GM19351 (cell line): ENCODE results near the gene RPS27.
"Not testable (repeated sequence)": the region's sequence is repeated elsewhere in the genome, so short reads cannot be mapped to it uniquely, and the experiment has no call there.

Experiments
- ATAC-seq: cut with Tn5 transposase; IDR thresholded peaks from one replicate; pipeline ENCODE4 v1.9.1; 2021; ENCODE audit warnings: mild to moderate bottlenecking, moderate library complexity; ENCODE audit not compliant: unreplicated experiment

Gene RPS27

DNA sequence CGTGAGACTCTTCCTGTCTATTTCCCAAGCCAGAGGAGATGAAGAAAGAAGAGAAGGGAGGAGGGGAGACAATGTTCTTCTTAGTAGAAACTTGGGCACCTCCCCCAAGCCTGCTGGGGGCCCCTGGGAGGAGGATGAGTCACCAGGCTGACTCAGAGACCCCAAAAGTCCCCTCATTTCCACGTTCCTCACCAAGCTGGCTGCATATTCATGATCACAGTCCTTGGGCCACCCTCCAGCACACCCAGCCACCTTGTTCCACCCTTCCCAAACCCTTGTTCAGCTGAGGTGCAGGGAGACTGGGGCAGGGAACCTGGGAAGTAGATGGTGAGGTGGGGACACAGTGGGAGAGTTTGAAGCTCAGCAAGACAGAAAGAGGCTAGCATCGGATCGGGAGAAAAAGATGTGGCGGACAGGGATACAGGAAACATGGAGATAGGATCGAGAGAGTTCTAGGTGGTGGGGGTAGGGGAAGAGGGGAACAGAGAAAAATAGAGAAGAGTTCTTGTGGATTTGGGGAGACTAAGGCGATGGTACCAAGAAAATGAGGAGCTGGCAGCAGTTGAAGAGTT is 5.1 kb upstream of the RPS27 start:
- ATAC-seq, result no peak

DNA sequence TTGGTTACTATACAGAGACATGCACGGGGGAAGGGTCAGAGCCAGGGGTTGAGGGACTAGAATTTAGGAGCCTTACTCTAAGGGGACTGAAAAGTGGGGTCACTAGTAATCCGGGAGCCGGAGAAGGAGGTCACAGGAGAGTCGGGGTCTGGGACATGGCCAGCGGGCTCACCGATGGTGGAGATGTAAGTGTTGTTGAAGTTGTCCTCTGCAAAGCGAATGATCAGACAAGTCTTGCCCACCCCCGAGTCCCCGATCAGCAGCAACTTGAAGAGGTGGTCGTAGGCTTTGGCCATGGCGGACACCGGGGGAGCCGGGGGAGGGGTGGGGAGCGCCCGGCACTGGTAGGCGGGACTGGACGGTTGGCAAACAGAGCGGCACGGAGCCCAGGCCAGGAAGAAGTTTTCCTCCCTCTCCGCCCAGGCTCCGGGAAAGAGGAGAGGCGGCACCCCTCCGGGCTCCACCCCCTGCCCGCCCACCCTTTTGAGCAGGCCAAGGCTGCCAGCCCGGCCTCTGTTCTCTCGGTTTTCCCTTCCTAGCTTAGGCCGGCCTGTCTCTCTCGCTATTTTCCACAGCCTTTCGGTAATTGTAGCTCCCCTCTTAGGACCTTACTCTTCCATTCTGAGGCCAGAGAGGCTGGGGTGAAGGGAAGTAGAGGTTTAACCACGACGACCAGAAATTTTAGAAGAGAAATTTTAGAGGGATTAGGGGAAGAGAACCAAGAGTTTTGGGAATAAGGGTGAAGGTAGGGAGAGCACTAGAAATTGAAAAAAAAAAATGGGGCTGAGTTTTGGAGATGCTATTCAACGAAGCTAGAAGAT is 4.4 kb upstream of the RPS27 start, which contains the start of gene RAB13:
TSS of gene RAB13 (minus strand) at position 399 of the 821 bp plus-strand sequence. CDS start at position 296, 103 bp downstream.
- no peak for ATAC-seq

DNA sequence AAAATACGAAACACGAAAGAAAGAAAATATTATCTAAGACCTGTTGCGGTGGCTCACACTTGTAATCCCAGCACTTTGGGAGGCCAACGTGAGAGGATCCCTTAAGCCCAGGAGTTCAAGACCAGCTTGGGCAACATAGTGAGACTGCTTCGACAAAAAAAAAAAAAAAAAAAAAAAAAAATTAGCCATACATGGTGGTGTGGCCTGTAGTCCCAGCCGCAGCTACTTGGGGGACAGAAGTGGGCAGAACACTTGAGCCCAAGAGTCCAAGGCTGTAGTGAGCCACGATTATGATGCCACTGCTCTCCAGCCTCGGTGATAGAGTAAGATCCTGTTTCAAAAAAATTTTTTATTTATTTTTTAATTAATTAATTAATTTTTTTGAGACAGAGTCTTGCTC is 2.9 kb upstream of the RPS27 start:
- no peak for ATAC-seq

DNA sequence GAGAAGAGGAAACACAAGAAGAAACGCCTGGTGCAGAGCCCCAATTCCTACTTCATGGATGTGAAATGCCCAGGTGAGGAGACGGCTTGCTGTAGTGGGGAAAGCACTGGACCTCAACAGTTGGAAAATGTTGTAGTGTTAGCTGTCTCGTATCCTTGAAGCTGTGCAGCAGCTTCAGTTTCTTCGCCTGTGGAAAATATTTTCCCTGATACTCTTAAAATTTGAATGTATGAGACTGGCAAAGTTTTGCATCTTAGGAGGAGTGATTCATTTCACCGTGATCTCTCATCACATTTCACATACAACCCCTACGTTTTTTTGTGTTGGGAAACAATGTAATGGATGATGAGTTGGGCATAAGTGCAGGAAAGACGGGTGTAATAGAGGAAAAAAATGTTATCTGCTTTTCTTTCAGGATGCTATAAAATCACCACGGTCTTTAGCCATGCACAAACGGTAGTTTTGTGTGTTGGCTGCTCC is 629 bp downstream of the RPS27 start:
- no peak for ATAC-seq

DNA sequence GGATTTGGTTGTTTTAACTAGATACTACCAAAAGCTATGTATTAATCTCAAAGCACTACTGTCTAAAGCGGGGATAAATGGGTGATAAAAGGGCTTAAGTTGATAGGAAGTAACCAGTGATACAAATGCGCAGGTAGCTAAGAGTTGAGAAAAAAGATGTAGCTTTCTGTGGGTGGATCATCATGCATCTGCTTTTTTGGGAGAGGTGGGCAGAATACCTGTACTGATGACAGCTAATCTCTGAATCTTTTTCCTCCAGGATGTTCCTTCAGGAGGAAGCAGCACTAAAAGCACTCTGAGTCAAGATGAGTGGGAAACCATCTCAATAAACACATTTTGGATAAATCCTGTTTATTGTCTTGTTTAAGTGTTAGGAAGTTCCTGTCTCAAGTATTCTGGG is 1.2 kb downstream of the RPS27 start:
- ATAC-seq, result no peak

DNA sequence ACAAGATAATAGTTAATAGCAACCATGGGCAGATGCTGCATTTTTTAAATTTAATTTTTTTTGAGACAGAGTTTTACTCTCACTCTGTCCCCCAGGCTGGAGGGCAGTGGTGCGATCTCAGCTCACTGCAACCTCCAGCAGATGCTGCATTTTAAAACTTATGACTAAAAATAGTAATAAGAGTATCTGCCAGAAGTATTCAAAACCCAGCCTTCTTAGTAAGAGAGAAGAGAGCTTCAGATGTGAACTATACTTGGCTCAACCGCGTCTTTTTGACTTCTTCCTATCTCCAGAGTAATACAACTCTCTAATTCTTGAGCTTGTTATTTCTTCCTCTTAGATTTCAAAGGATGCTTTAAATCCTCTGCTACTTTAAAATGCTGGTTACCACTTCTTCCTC is 4.6 kb downstream of the RPS27 start:
- ATAC-seq, result no peak

DNA sequence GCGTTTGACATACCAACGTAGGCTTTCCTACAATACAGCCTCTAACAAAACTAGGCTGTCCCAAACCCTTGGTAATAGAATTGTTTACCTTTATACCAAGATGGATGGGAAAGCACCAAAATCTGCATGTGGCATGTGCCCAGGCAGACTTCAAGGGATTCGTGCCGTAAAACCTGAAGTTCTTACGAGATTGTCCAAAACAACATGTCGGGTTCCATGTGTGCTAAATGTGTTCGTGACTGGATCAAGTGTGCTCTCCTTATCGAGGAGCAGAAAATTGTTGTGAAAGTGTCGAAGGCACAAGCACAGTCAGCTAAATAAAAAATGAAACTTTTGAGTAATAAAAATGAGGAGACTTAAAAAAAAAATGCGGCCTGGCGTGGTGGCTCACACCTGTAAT is 5.1 kb downstream of the RPS27 start:
- ATAC-seq, result no peak

DNA sequence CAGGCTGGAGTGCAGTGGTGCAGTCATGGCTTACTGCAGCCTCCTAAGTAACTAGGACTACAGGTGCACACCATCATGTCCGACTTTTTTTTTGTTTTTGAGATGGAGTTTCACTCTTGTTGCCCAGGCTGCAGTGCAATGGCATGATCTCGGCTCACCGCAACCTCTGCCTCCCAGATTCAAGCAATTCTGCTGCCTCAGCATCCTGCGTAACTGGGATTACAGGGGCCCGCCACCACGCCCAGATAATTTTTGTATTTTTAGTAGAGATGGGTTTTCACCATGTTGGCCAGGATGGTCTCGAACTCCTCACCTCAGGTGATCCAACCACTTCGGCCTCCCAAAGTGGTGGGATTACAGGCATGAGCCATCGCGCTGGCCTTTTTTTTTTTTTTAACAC is 6.3 kb downstream of the RPS27 start:
- not testable (repeated sequence) for ATAC-seq

DNA sequence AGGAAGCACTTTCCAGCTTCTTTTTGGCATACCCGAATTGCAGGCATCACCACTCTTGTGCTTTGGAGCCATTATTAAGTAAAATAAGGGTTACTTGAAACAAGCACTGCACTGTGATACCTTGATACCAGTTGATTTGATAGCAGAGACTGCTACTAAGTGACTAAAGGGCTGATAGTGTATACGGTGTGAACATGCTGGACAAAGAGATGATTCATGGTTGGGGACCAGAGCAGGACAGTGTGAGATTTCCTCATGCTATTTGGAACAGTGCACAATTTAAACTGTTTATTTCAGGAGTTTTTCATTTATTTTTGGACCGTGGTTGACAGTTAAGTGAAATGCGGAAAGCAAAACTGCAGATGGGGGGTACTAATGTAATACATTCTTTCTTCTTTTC is 9.9 kb downstream of the RPS27 start:
- ATAC-seq, result no peak

DNA sequence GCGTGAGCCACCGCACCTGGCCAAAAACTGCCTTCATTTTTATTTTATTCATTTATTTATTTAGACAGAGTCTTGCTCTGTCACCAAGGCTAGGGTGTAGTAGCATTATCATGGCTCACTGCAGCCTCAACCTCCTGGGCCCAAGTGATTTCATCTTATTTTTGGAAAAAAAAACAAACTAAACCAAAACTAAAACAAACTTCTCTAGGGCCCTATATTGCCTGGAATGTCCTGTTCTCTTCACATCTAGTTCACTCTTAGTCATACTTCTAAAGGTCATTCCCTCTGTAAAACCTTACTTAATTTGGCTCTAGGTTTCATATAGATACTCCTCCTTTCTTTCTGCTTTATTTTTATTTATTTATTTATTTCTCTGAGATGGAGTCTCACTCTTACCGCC is 15.6 kb downstream of the RPS27 start:
- no peak for ATAC-seq

DNA sequence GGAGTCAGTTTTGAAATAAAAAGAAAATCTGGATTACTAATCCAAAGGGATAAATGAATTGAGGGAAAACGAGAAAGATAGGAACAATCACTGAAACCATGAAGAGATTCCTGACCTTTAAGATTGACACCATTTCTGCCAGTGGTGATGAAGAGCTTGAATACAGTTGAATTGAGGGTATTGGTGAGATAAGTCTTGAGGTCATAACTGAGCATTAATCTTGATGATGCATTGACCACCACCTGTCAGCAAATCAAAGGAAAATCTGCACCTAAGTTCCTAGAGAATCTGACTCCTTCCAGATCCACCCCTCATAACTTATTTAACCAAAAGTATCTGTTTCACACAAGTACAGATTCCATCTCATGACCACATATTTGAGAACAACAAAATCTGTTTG is 21.6 kb downstream of the RPS27 start:
- no peak for ATAC-seq

DNA sequence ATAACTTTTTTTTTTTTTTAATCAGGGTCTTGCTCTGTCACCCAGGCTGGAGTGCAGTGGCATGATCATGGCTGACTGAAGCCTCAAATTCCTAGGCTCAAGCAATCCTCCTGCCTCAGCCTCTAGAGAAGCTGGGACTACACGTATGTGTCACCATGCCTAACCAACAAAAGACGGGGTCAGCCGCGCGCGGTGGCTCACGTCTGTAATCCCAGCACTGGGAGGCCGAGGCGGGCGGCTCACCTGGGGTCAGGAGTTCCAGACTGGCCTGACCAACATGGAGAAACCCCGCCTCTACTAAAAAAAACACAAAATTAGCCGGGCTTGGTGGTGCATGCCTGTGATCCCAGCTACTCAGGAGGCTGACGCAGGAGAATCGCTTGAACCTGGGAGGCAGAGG is 22.0 kb downstream of the RPS27 start:
- not testable (repeated sequence) for ATAC-seq

DNA sequence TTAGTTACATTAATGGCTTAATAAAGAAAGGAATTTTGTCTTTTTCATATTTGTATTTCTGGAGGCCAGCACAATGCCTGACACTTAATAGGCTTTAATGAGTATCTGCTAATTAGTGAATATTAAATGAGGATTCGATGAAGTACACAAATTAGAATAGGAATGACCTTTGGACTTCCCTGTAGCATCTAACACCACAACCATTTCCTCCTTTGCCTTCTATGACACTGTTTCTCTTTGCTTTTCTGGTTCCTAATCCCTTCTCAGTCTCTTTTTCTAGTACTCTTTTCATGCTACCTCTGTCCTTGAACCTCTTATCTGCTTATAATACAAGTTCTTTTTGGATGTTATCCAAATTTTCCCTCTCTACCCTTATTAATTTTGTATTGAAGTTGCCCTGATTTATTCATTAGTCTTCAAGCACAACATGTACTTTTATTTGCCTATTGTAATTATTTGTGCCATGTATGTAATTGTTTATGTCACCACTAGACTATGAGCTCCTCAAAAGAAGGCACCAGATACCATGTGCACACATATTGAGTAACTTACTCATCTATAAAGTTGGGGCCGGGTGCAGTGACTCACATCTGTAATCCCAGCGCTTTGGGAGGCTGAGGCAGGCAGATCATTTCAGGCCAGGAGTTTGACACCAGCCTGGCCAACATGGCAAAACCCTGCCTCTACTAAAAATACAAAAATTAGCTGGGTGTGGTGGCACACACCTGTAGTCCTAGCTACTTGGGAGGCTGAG is 23.8 kb downstream of the RPS27 start:
- no peak for ATAC-seq

DNA sequence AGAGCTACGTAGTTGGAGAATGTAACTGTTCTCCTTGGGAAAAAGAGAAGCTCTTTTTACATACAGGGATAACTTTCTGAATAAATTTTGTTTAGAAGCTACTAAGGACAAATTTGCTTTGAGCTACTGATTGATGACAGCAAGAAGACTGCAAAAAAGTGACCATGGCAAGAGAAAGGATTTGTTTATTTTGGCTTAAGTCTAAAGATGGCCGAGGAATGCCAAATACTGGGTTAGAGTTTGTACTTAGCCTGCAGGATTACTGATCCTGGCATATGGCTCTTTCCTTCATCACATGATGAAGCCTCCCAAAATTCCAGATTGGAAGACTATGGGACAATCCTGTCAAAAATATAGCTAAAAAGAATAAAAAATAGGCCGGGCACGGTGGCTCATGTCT is 28.7 kb downstream of the RPS27 start:
- no peak for ATAC-seq

DNA sequence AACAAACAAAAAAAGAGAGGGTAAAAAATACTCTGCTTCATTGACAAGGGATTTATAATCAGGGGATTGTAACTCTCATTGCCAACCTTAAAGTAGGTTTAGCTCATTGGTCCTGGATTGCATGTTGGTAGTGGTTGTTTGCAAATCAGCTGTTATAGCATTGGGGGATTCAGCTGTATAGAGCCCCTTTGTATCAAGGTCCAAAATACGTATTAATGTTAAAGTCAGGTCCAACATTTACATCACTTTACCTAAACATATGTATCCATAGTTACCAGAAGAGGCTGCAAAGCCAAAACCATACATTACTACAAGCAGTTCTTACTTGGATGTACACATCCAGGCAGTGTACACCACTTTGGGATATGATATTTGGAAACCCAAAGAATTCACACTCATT is 29.4 kb downstream of the RPS27 start:
- ATAC-seq, result no peak

DNA sequence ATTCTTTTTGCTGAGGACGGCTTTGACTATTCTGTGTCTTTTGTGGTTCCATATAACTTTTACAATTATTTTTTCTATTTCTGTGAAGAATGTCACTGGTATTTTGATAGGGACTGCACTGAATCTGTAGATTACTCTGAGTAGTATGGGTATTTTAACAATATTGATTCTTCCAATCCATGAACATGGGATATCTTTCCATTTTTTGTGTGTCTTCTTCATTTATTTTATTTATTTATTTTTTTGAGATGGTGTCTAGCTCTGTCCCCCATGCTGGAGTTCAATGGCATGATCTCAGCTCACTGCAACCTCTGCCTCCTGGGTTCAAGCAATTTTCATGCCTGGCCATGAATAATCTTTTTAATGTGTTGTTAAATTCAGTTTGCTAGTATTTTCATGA is 43.1 kb downstream of the RPS27 start:
- not testable (repeated sequence) for ATAC-seq
